GM21367 (cell line): ENCODE measurements around the gene FBLN5.
"Not testable (repeated sequence)": the region's sequence is repeated elsewhere in the genome, so short reads cannot be mapped to it uniquely, and the experiment has no call there.

Source experiments
- ATAC-seq: cut with Tn5 transposase; IDR thresholded peaks from one replicate; pipeline ENCODE4 v1.9.1; 2021; ENCODE audit not compliant: unreplicated experiment

Gene FBLN5

GRCh38 chr14:91910196-91910595, 37.3 kb downstream of the FBLN5 start:
- no peak for ATAC-seq

GRCh38 chr14:91906374-91906773, 41.1 kb downstream of the FBLN5 start:
- no peak for ATAC-seq

GRCh38 chr14:91904956-91905645, 42.4 kb downstream of the FBLN5 start:
- no peak for ATAC-seq

- ATAC-seq, result no peak
These were observed 43.0 kb downstream of the FBLN5 start for GRCh38 chr14:91904483-91904882.

- ATAC-seq, result no peak
These were observed 44.4 kb downstream of the FBLN5 start for GRCh38 chr14:91903070-91903469.

- no peak for ATAC-seq
These were observed 45.2 kb downstream of the FBLN5 start for GRCh38 chr14:91902336-91902735.

- ATAC-seq, result no peak
These were observed 45.9 kb downstream of the FBLN5 start for GRCh38 chr14:91901449-91902226.

GRCh38 chr14:91899806-91900205, 47.7 kb downstream of the FBLN5 start:
- no peak for ATAC-seq

- ATAC-seq, result no peak
These were observed 48.3 kb downstream of the FBLN5 start for GRCh38 chr14:91899213-91899612.

GRCh38 chr14:91898372-91898771, 49.1 kb downstream of the FBLN5 start:
- no peak for ATAC-seq

GRCh38 chr14:91897716-91898115, 49.8 kb downstream of the FBLN5 start:
- ATAC-seq, result not testable (repeated sequence)

- no peak for ATAC-seq
These were observed 50.3 kb downstream of the FBLN5 start for GRCh38 chr14:91897106-91897701.

- no peak for ATAC-seq
These were observed 51.1 kb downstream of the FBLN5 start for GRCh38 chr14:91896419-91896818.

- no peak for ATAC-seq
These were observed 53.8 kb downstream of the FBLN5 start for GRCh38 chr14:91893669-91894068.

- no peak for ATAC-seq
These were observed 54.5 kb downstream of the FBLN5 start for GRCh38 chr14:91893007-91893406.

GRCh38 chr14:91891721-91892220, 55.7 kb downstream of the FBLN5 start:
- no peak for ATAC-seq

GRCh38 chr14:91891101-91891500, 56.4 kb downstream of the FBLN5 start:
- ATAC-seq, result no peak

- no peak for ATAC-seq
These were observed 57.2 kb downstream of the FBLN5 start for GRCh38 chr14:91890291-91890749.

GRCh38 chr14:91889477-91890211, 57.9 kb downstream of the FBLN5 start:
- no peak for ATAC-seq

- no peak for ATAC-seq
These were observed 58.6 kb downstream of the FBLN5 start for GRCh38 chr14:91888641-91889476.
